Liver (tissue), 3 donors: ENCODE measurements around the gene HASPIN.

ENCODE experiments used
- GABPA ChIP-seq, 2 donors: IDR thresholded peaks in 1 of 2; conservative IDR thresholded peaks in 1 of 2; 2 replicates each; pipeline ENCODE4 v1.6.1; 2016; ENCODE audit warnings: antibody characterized with exemption in 2 of 2, mild to moderate bottlenecking in 1 of 2, moderate library complexity in 1 of 2
- NR2F2 ChIP-seq: IDR thresholded peaks from 2 replicates; pipeline ENCODE4 v1.6.1; 2016; ENCODE audit warnings: antibody characterized with exemption
- TF ChIP-seq, protein P1 (sequence below): fragments of 150-350 bp; IDR thresholded peaks from 2 replicates; pipeline ENCODE4 v1.5.1; 2017; ENCODE audit warnings: improper control_type of control experiment, low read depth, low read length; ENCODE audit not compliant: missing input control
- TF ChIP-seq, protein P2 (sequence below): IDR thresholded peaks from 2 replicates; pipeline ENCODE4 v1.6.1; 2016; ENCODE audit warnings: antibody characterized with exemption
- donor health status: healthy.
- donor health status: healthy.

DNA sequence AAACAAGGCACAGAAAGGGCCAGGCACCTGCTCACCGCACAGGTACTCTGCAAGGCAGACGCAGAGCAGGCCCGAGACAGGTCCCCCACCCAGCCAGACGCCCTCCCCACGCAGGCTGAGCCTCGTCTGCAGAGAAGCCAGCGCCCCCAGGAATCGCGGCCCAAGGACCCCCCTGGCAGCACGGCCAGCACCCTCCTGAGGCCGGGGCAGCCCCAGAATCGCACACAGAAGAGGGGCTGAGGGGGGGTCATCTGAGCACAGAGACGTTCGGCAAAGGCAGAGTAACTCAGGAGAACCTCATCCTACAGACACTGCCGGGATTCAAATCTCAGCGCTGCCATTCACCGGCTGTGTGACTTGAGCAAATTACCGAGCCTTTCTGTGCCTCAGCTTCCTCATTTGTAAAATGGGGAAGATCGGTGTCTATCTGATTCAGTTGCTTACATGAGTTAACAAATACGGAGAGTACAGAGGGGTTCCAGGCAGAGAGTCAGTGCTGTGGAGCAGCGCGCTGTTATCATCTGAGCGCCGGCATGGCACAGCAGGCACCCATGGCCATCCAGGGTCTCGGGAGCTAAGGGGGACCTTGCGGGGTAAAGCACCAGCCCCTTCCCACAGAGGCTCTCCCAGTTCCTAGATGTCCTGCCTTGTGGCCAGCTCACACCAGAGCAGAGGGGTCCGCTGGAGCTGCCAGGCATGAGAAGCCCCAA lies 44.7 kb upstream of the HASPIN start:
- TF ChIP-seq, protein P1, sequence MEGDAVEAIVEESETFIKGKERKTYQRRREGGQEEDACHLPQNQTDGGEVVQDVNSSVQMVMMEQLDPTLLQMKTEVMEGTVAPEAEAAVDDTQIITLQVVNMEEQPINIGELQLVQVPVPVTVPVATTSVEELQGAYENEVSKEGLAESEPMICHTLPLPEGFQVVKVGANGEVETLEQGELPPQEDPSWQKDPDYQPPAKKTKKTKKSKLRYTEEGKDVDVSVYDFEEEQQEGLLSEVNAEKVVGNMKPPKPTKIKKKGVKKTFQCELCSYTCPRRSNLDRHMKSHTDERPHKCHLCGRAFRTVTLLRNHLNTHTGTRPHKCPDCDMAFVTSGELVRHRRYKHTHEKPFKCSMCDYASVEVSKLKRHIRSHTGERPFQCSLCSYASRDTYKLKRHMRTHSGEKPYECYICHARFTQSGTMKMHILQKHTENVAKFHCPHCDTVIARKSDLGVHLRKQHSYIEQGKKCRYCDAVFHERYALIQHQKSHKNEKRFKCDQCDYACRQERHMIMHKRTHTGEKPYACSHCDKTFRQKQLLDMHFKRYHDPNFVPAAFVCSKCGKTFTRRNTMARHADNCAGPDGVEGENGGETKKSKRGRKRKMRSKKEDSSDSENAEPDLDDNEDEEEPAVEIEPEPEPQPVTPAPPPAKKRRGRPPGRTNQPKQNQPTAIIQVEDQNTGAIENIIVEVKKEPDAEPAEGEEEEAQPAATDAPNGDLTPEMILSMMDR = no peak
- no peak for TF ChIP-seq NR2F2
- TF ChIP-seq, protein P2, sequence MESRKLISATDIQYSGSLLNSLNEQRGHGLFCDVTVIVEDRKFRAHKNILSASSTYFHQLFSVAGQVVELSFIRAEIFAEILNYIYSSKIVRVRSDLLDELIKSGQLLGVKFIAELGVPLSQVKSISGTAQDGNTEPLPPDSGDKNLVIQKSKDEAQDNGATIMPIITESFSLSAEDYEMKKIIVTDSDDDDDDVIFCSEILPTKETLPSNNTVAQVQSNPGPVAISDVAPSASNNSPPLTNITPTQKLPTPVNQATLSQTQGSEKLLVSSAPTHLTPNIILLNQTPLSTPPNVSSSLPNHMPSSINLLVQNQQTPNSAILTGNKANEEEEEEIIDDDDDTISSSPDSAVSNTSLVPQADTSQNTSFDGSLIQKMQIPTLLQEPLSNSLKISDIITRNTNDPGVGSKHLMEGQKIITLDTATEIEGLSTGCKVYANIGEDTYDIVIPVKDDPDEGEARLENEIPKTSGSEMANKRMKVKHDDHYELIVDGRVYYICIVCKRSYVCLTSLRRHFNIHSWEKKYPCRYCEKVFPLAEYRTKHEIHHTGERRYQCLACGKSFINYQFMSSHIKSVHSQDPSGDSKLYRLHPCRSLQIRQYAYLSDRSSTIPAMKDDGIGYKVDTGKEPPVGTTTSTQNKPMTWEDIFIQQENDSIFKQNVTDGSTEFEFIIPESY = no peak
- TF ChIP-seq GABPA (IDR thresholded peaks at IDR 0.05 in 1 of 2, conservative IDR thresholded peaks at IDR 0.05 in 1 of 2) = no peak
